Stimulated activated naive B cell treated with anti-CD40 and anti-IgM and Interleukin-4, amounts not matched to agents 10 μg/mL and 1 μg/mL and 100 μg/mL, for 72 hours (primary cell): ENCODE results near the gene ATG10.
A peak's percentile ranks its signal among the peaks of the same experiment; 100 is the strongest.
"Not testable (repeated sequence)": the region's sequence is repeated elsewhere in the genome, so short reads cannot be mapped to it uniquely, and the experiment has no call there.

Experiments used
- ATAC-seq, 2 donors: fragments of 150-1000 bp; cut with Tn5 transposase; replicated peaks; 2 replicates each; pipeline ENCODE4 v1.10.0; 2021; ENCODE audit warnings: moderate library complexity in 1 of 2
- DNase-seq: peaks from one replicate; pipeline ENCODE4 v3.0.0; 2021
- H3K27ac Mint-ChIP-seq: one replicate; pipeline ENCODE4 v1.8.0; 2022; ENCODE audit warnings: mild to moderate bottlenecking, mixed read lengths
- H3K27me3 Mint-ChIP-seq, 2 donors: one replicate each; pipeline ENCODE4 v1.8.0; 2022; ENCODE audit warnings: mixed read lengths in 2 of 2
- H3K36me3 Mint-ChIP-seq, 2 donors: one replicate each; pipeline ENCODE4 v1.8.0; 2022; ENCODE audit warnings: mixed read lengths in 2 of 2, mild to moderate bottlenecking in 1 of 2
- H3K4me1 Mint-ChIP-seq, 2 donors: one replicate each; pipeline ENCODE4 v1.8.0; 2022; ENCODE audit warnings: mixed read lengths in 2 of 2, mild to moderate bottlenecking in 1 of 2
- H3K4me3 Mint-ChIP-seq, 2 donors: one replicate each; pipeline ENCODE4 v1.8.0; 2022; ENCODE audit warnings: mild to moderate bottlenecking in 2 of 2, mixed read lengths in 2 of 2, moderate library complexity in 1 of 2
- H3K9me3 Mint-ChIP-seq, 2 donors: one replicate each; pipeline ENCODE4 v1.8.0; 2022; ENCODE audit warnings: mixed read lengths in 2 of 2, mild to moderate bottlenecking in 1 of 2

Gene ATG10

DNA sequence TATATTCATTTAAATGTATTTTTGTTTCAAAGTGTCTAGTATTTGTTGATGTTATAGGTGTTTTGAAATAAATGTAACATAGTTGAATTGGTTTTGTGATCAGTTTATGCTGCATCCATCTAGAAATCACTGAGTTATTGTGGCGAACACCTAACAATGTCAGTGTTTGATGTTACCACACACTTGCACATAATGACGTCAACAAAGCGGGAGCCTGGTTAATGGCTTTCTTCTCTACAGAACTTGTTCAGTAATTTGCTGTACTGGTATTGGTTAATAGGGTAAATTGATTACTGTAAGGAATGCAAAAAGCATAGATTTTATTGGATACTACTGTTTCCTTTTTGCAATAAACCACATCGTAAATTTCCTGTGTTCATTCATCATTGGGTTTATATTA lies 133.0 kb downstream of the ATG10 start:
- H3K36me3 Mint-ChIP-seq, result no peaks in the 10 kb centered on the region
- no peaks in the 10 kb centered on the region for H3K27me3 Mint-ChIP-seq
- DNase-seq (no peak), ATAC-seq (no peak)
- H3K4me1 Mint-ChIP-seq, result peaks cover 13 to 23% of the 10 kb centered on the region in 2 donors
- no peak overlapping the region for H3K4me3 Mint-ChIP-seq
- H3K27ac Mint-ChIP-seq, result no peak overlapping the region
- H3K9me3 Mint-ChIP-seq, result no peaks in the 10 kb centered on the region

DNA sequence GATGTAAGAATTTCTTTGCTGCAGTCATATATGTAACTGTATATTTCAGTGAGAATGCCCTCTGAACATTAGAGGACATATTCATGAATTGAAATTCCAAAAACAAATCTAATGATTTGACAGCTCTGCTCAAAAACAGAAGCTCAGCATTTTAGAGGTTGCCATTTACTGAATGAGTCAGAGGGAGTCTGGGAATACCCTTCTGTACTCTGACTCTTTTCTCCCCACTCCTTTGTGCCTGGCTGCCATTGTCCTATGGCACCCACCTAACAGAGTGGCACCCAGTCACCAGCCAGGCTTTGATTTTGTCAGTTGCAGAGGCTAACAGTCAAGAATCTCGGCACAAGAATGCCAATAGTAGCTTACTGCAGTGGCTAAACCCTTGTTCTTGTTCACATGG lies 133.6 kb downstream of the ATG10 start:
- H3K9me3 Mint-ChIP-seq, result no peaks in the 10 kb centered on the region
- no peak for DNase-seq
- ATAC-seq, result peak; percentile 48 to 72
- H3K36me3 Mint-ChIP-seq, result no peaks in the 10 kb centered on the region
- H3K27ac Mint-ChIP-seq, result no peak overlapping the region
- no peak overlapping the region for H3K4me3 Mint-ChIP-seq
- no peaks in the 10 kb centered on the region for H3K27me3 Mint-ChIP-seq
- peaks cover 10 to 19% of the 10 kb centered on the region in 2 donors for H3K4me1 Mint-ChIP-seq

DNA sequence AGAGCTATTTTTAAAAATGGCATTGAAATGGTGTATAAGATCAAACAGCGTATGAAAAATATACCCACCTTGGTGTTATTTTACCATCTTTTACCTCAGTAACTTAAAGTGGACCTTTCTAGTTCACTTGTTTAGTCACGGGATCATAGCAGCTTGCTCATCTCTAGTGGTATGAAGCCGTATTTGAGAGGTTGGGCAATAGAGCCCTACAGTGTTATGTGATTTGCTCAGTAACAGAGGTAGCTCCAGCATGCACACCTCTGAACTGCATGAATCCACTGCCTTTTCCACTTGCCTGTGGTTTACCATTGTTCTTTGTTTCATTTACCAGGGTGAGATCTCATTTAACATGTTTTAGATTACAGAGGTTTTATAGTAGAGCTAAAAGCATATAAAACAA lies 134.4 kb downstream of the ATG10 start:
- H3K27ac Mint-ChIP-seq, result no peak overlapping the region
- H3K27me3 Mint-ChIP-seq, result no peaks in the 10 kb centered on the region
- H3K9me3 Mint-ChIP-seq, result no peaks in the 10 kb centered on the region
- ATAC-seq (no peak), DNase-seq (no peak)
- no peak overlapping the region for H3K4me3 Mint-ChIP-seq
- H3K36me3 Mint-ChIP-seq, result no peaks in the 10 kb centered on the region
- H3K4me1 Mint-ChIP-seq, result peaks cover 7 to 12% of the 10 kb centered on the region in 2 donors

DNA sequence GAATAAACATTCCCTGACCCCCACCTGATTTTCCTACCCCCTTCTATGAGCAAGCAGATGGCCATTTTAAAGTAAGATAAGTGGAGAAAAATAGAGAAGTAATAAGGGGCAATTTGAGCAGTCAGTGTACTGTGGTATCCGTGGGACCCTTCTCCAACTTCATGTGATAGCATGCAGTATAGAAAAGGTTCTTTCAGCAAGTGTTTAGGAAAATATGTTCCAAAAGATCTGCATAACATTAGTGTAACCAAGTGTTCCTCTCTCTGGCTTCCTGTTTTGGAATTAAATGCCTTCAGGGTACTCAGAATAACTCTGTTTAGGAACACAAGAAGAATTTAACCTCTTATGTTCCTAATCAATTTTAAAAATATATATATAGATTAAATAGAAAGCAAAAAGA lies 134.9 kb downstream of the ATG10 start:
- ATAC-seq (no peak), DNase-seq (no peak)
- Mint-ChIP-seq H3K27me3 (no peaks in the 10 kb centered on the region), H3K4me3 (no peak overlapping the region), H3K4me1 (peaks cover 6 to 12% of the 10 kb centered on the region in 2 donors), H3K36me3 (no peaks in the 10 kb centered on the region), H3K27ac (no peak overlapping the region), H3K9me3 (no peaks in the 10 kb centered on the region)

GRCh38 chr5:82107267-82107666 lies 135.4 kb downstream of the ATG10 start:
- H3K27ac Mint-ChIP-seq, result no peak overlapping the region

DNA sequence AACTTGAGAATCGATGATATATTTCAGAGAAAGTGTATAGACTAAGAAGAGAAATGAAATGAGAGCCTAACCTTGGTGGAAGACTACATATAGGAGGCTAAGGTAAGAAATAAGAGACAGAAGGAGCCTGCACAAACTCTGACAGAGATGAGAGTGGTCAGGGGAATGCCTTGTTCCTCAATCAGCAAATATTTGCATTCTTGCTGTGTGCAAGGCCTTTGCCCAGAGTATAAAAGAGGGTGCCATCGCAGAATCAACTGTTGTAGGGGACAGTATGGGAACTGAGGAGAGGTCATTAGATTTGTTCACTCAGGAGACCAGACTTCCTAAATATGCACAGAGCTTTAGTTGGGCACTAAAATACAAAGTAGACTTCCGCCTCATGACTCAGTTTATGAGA lies 137.2 kb downstream of the ATG10 start:
- H3K27ac Mint-ChIP-seq, result no peak overlapping the region

More at GRCh38 chr5:82107267-82107666, 135.4 kb downstream of the ATG10 start:
- Mint-ChIP-seq H3K4me1 (peaks cover 6 to 12% of the 10 kb centered on the region in 2 donors), H3K4me3 (no peak overlapping the region), H3K9me3 (no peaks in the 10 kb centered on the region), H3K27me3 (no peaks in the 10 kb centered on the region), H3K36me3 (no peaks in the 10 kb centered on the region)
- no peak for DNase-seq
- no peak for ATAC-seq

DNA sequence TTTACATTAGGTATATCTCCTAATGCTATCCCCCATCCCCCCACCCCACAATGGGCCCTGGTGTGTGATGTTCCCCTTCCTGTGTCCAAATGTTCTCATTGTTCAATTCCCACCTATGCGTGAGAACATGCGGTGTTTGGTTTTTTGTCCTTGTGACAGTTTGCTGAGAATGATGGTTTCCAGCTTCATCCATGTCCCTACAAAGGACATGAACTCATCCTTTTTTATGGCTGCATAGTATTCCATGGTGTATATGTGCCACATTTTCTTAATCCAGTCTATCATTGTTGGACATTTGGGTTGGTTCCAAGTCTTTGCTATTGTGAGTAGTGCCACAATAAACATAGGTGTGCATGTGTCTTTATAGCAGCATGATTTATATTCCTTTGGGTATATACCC lies 138.1 kb downstream of the ATG10 start:
- peaks cover 6 to 12% of the 10 kb centered on the region in 2 donors for H3K4me1 Mint-ChIP-seq
- not testable (repeated sequence) for DNase-seq, H3K36me3 Mint-ChIP-seq, H3K9me3 Mint-ChIP-seq, H3K27ac Mint-ChIP-seq, H3K4me3 Mint-ChIP-seq, H3K27me3 Mint-ChIP-seq, ATAC-seq

More for the DNA sequence above, 137.2 kb downstream of the ATG10 start:
- no peaks in the 10 kb centered on the region for H3K27me3 Mint-ChIP-seq
- no peaks in the 10 kb centered on the region for H3K9me3 Mint-ChIP-seq
- H3K36me3 Mint-ChIP-seq, result no peaks in the 10 kb centered on the region
- H3K4me1 Mint-ChIP-seq, result peaks cover 6 to 12% of the 10 kb centered on the region in 2 donors
- ATAC-seq, result no peak
- no peak overlapping the region for H3K4me3 Mint-ChIP-seq
- no peak for DNase-seq

- H3K27ac Mint-ChIP-seq, result no peak overlapping the region
- H3K9me3 Mint-ChIP-seq, result no peaks in the 10 kb centered on the region
- DNase-seq (no peak), ATAC-seq (no peak)
- no peaks in the 10 kb centered on the region for H3K27me3 Mint-ChIP-seq
- no peaks in the 10 kb centered on the region for H3K36me3 Mint-ChIP-seq
- H3K4me1 Mint-ChIP-seq, result peaks cover 3 to 6% of the 10 kb centered on the region in 2 donors
- no peak overlapping the region for H3K4me3 Mint-ChIP-seq
These were observed 139.4 kb downstream of the ATG10 start for GRCh38 chr5:82111191-82111590.

DNA sequence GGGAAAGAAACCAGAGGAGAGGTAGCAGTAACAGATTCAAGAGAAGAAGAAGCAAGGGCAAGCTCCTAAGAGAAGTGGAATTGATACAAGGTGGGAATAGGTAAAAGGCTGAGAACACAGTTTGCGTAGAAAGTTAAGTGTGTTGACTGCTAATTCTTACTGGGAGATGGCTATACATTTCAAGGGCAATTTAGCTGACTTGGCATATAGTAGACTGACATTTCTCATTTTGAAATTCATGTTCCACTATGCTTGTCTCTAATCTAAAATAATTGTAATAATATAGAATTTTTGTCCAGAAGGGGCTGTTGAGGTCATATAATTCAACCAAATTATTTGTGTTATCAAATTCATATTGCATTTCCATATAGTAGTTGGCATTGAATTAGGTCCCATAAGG lies 144.0 kb downstream of the ATG10 start:
- H3K36me3 Mint-ChIP-seq, result peaks cover 4% of the 10 kb centered on the region in 2 donors
- DNase-seq (no peak), ATAC-seq (no peak)
- H3K4me1 Mint-ChIP-seq, result no peaks in the 10 kb centered on the region
- no peaks in the 10 kb centered on the region for H3K9me3 Mint-ChIP-seq
- H3K27ac Mint-ChIP-seq, result no peak overlapping the region
- no peaks in the 10 kb centered on the region for H3K27me3 Mint-ChIP-seq
- no peak overlapping the region for H3K4me3 Mint-ChIP-seq

DNA sequence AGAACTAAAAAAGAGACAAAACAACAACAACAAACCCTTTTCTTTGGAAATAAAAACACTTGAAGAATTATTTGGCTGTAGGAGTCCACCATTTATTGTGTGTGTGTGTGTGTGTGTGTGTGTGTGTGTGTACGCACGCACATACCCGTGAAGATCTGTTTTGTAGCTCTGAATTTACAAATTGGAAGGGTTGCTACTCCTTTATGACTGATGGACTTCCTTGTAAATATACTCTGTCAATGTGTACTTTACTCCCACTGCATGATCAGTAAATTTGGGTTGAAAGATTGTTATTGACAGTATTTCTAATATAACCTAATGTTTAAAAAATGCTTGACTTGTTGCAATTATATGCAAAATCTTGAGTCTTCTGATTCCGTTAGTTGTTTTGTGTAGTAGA lies 148.1 kb downstream of the ATG10 start:
- no peak overlapping the region for H3K27ac Mint-ChIP-seq
- H3K4me1 Mint-ChIP-seq, result no peaks in the 10 kb centered on the region
- no peak overlapping the region for H3K4me3 Mint-ChIP-seq
- DNase-seq (no peak), ATAC-seq (no peak)
- peaks cover 18 to 22% of the 10 kb centered on the region in 2 donors for H3K36me3 Mint-ChIP-seq
- H3K27me3 Mint-ChIP-seq, result no peaks in the 10 kb centered on the region
- H3K9me3 Mint-ChIP-seq, result peaks cover 7 to 12% of the 10 kb centered on the region in 2 donors

DNA sequence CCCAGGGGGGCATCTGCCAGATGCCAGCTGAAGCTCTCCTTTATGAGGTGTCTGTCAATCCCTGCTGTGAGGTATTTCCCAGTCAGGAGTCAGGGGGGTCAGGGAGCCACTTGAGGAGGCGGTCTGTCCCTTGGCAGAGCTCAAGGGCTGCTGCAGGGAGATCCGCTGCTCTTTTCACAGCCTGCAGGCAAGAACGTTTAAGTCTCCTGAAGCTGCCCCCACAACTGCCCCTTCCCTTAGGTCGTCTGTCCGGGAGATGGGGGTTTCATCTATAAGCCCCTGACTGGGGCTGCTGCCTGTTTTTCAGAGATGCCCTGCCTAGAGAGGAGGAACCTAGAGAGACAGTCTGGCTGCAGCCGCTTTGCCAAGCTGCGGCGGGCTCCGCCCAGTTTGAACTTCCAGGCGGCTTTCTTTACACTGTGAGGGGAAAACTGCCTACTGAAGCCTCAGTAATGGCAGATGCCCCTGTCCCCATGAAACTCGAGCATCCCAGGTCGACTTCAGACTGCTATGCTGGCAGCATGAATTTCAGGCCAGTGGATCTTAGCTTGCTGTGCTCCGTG lies 158.0 kb downstream of the ATG10 start:
- Mint-ChIP-seq H3K9me3 (peaks cover 24 to 29% of the 10 kb centered on the region in 2 donors), H3K27me3 (no peaks in the 10 kb centered on the region), H3K36me3 (peaks cover 17 to 41% of the 10 kb centered on the region in 2 donors), H3K27ac (no peak overlapping the region), H3K4me1 (no peaks in the 10 kb centered on the region), H3K4me3 (no peak overlapping the region)
- ATAC-seq (no peak), DNase-seq (no peak)

- DNase-seq (no peak), ATAC-seq (no peak)
- peaks cover 21 to 47% of the 10 kb centered on the region in 2 donors for H3K36me3 Mint-ChIP-seq
- no peak overlapping the region for H3K4me3 Mint-ChIP-seq
- no peak overlapping the region for H3K27ac Mint-ChIP-seq
- H3K4me1 Mint-ChIP-seq, result no peaks in the 10 kb centered on the region
- no peaks in the 10 kb centered on the region for H3K27me3 Mint-ChIP-seq
- peaks cover 27 to 36% of the 10 kb centered on the region in 2 donors for H3K9me3 Mint-ChIP-seq
These were observed 158.8 kb downstream of the ATG10 start for GRCh38 chr5:82130602-82131001.

DNA sequence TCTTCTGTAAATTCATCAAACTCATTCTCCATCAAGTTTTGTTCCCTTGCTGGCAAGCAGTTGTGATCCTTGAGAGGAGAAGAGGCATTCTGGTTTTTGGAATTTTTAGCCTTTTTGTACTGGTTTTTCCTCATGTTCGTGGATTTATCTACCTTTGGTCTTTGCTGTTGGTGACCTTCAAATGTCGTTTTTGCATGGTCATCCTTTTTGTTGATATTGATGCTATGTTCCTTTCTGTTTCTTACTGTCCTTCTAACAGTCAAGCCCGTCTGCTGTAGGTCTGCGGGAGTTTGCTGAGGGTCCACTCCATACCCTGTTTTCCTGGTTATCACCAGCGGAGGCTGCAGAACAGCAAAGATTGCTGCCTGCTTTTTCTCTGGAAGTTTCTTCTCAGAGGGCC lies 165.4 kb downstream of the ATG10 start:
- Mint-ChIP-seq H3K9me3 (peaks cover 22 to 24% of the 10 kb centered on the region in 2 donors), H3K36me3 (peaks cover 18 to 32% of the 10 kb centered on the region in 2 donors), H3K27ac (no peak overlapping the region), H3K27me3 (no peaks in the 10 kb centered on the region), H3K4me3 (no peak overlapping the region), H3K4me1 (no peaks in the 10 kb centered on the region)
- ATAC-seq, result no peak
- DNase-seq, result no peak

- not testable (repeated sequence) for H3K27me3 Mint-ChIP-seq, DNase-seq, ATAC-seq, H3K4me3 Mint-ChIP-seq, H3K27ac Mint-ChIP-seq, H3K4me1 Mint-ChIP-seq
- Mint-ChIP-seq H3K36me3 (peaks cover 18 to 22% of the 10 kb centered on the region in 2 donors), H3K9me3 (peaks cover 17 to 20% of the 10 kb centered on the region in 2 donors)
These were observed 168.0 kb downstream of the ATG10 start for GRCh38 chr5:82139837-82140236.

GRCh38 chr5:82142217-82142841 lies 170.5 kb downstream of the ATG10 start:
- no peak for DNase-seq
- ATAC-seq, result no peak
- Mint-ChIP-seq H3K4me3 (no peak overlapping the region), H3K27me3 (no peaks in the 10 kb centered on the region), H3K9me3 (peaks cover 0 to 2% of the 10 kb centered on the region in 2 donors), H3K36me3 (peaks cover 2% of the 10 kb centered on the region in 2 donors), H3K27ac (no peak overlapping the region), H3K4me1 (no peaks in the 10 kb centered on the region)
